ENCODE results near the gene ZNF683. TPM values are rescaled to one million over a fixed set of nuclear protein-coding genes. Genes with fewer than 3 reads are reported as not detected.
"Not testable (repeated sequence)": the region's sequence is repeated elsewhere in the genome, so short reads cannot be mapped to it uniquely, and the experiment has no call there.

Gene ZNF683
- total and polyA plus RNA-seq, 9 of the 15 experiments (the other 6 are each of a cell fraction or from before 2014, with no cell fraction given) = not detected

- H3K27ac ChIP-seq (ENCODE audit: extremely low read depth, low read depth, low read length); H3K79me2 ChIP-seq (ENCODE audit: control insufficient read depth, insufficient read depth, low read length); H2AFZ ChIP-seq (ENCODE audit: low read depth, low read length); H3K27me3 ChIP-seq (ENCODE audit: control insufficient read depth in 2 of 2, insufficient read depth in 2 of 2, low read length in 2 of 2); ATAC-seq; FAIRE-seq; H3K9me1 ChIP-seq (ENCODE audit: control insufficient read depth, insufficient read depth, low read length); H3K4me3 ChIP-seq; H3K9ac ChIP-seq (ENCODE audit: insufficient read depth in 1 of 2, low read depth in 2 of 2, low read length in 2 of 2); BruUV-seq (replicated peaks); DNase-seq (ENCODE audit: extremely low read depth in 1 of 4, low spot score in 3 of 4); H4K20me1 ChIP-seq (replicated peaks; ENCODE audit: control insufficient read depth, insufficient read depth, low read length); H3K9me3 ChIP-seq (replicated peaks; ENCODE audit: control insufficient read depth, insufficient read depth, low read depth, low read length); in situ Hi-C loops (cut with MboI); H3K4me2 ChIP-seq (ENCODE audit: insufficient read depth, low read length); H3K36me3 ChIP-seq (ENCODE audit: control insufficient read depth, insufficient read depth, low read length): not testable (repeated sequence)
- TF ChIP-seq ZNF121 (CRISPR knock-in tag; conservative IDR thresholded peaks at IDR 0.05) = peak; percentile 51; the same call in 1 of the 2 replicates
- POLR2A ChIA-PET = interaction anchor here (0.6 to 4.1 kb wide), 5 partner anchors 8 to 145 kb away, joined by 3 to 19 read pairs (median 7); no protein-coding TSS in a partner anchor
- 92% methylated on average over 4 of the region's 4 CpGs for WGBS (ENCODE audit: insufficient coverage, low coverage, missing lambda C conversion rate)
- H3K4me1 ChIP-seq (replicated peaks in 1 of 2; ENCODE audit: control insufficient read depth in 2 of 2, insufficient read depth in 2 of 2, low read length in 2 of 2) = peaks cover 2 to 13% of the 10 kb centered on the region in 2 experiments; a peak in 3 of 5 replicates
- intact Hi-C loops (cut with micrococcal nuclease) = loop anchor here (2.0 kb wide), 1 partner anchor 33 kb away; no protein-coding TSS in a partner anchor
- CTCF ChIA-PET (ENCODE audit: low intra/inter-chr PET ratio) = interaction anchor here (0.6 kb wide), 1 partner anchor 54 kb away, joined by 3 read pairs; no protein-coding TSS in a partner anchor
Observed at GRCh38 chr1:26329380-26329779, 43.2 kb downstream of the ZNF683 start.

DNA sequence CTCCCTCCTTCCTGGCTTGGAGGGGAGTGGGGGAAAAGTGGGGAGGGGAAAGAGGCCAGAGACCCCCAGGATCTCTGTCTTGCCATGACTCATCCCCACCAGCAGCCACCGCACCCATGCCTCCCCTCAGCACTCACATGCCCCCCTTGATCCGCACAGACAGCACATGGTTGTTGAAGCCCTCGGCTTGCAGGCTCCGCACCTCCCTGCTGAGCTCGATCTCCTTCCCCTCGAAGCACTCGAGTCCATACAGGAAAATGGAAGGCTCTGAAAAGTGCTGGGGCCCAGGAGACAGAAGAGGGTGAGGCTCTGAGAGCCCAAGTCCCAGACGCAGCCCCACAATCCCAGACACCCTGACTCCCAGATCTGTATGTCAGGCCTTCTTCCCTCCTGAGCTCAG is 44.0 kb downstream of the ZNF683 start:
- H3K36me3 ChIP-seq (ENCODE audit: control insufficient read depth, insufficient read depth, low read length) = peaks cover 8% of the 10 kb centered on the region; the same call in 2 of the 3 replicates
- no peaks in the 10 kb centered on the region for H3K27me3 ChIP-seq (ENCODE audit: control insufficient read depth in 2 of 2, insufficient read depth in 2 of 2, low read length in 2 of 2)
- CTCF ChIA-PET (ENCODE audit: low intra/inter-chr PET ratio) = no interaction called here
- TF ChIP-seq GTF2E2 (tag; IDR thresholded peaks at IDR 0.05) (no peak), NCOA1 (IDR thresholded peaks at IDR 0.05; ENCODE audit: low read depth) (no peak), RBFOX2 (IDR thresholded peaks at IDR 0.05; ENCODE audit: low read depth, low read length) (peak; percentile 43), ZNF318 (IDR thresholded peaks at IDR 0.05; ENCODE audit: borderline replicate concordance in 1 of 2, low read depth in 1 of 2) (no peak), POLR2G (IDR thresholded peaks at IDR 0.05; ENCODE audit: low read depth, low read length) (0 out of 2 replicates have a peak, but pooled peaks have one; percentile 20)
- peak overlapping the region in 1 of 2 experiments; percentile 86; a peak in 2 of 4 replicates for H3K9ac ChIP-seq (ENCODE audit: insufficient read depth in 1 of 2, low read depth in 2 of 2, low read length in 2 of 2)
- H3K9me1 ChIP-seq (ENCODE audit: control insufficient read depth, insufficient read depth, low read length) = no peaks in the 10 kb centered on the region
- H3K27ac ChIP-seq (ENCODE audit: extremely low read depth, low read depth, low read length) = no peak overlapping the region
- DNase-seq (ENCODE audit: extremely low read depth in 1 of 4, low spot score in 3 of 4) (no peak), FAIRE-seq (no peak), ATAC-seq (peak; percentile 8; the same call in 1 of the 3 replicates)
- H2AFZ ChIP-seq (ENCODE audit: low read depth, low read length) = no peak overlapping the region
- H3K4me2 ChIP-seq (ENCODE audit: insufficient read depth, low read length) = no peak overlapping the region
- intact Hi-C loops (cut with micrococcal nuclease) (loop anchor here (1.0 to 2.0 kb wide), 2 partner anchors 34 to 63 kb away; no protein-coding TSS in a partner anchor), in situ Hi-C loops (cut with MboI) (no loop called here)
- H3K4me1 ChIP-seq (replicated peaks in 1 of 2; ENCODE audit: control insufficient read depth in 2 of 2, insufficient read depth in 2 of 2, low read length in 2 of 2) = peaks cover 2 to 13% of the 10 kb centered on the region in 2 experiments; a peak in 3 of 5 replicates
- POLR2A ChIA-PET = interaction anchor here (0.6 to 2.5 kb wide), 4 partner anchors 18 to 78 kb away, joined by 3 to 10 read pairs (median 4); no protein-coding TSS in a partner anchor
- 84% methylated on average over 8 of the region's 8 CpGs for WGBS (ENCODE audit: insufficient coverage, low coverage, missing lambda C conversion rate)
- H3K79me2 ChIP-seq (ENCODE audit: control insufficient read depth, insufficient read depth, low read length) = no peaks in the 10 kb centered on the region
- BruUV-seq (replicated peaks) = no TSS peak
- H3K9me3 ChIP-seq (replicated peaks; ENCODE audit: control insufficient read depth, insufficient read depth, low read depth, low read length) = no peaks in the 10 kb centered on the region
- no peaks in the 10 kb centered on the region for H4K20me1 ChIP-seq (replicated peaks; ENCODE audit: control insufficient read depth, insufficient read depth, low read length)
- H3K4me3 ChIP-seq = no peak overlapping the region
